NT2/D1 (cell line): ENCODE measurements around the gene ADGRG2.

Source experiments
- DNase-seq: peaks from one replicate; pipeline ENCODE4 v3.0.0-alpha.2; 2011; ENCODE audit warnings: low read depth, low spot score
- H3K27me3 ChIP-seq: 2 replicates; pipeline ENCODE4 v1.6.0; 2011; ENCODE audit warnings: mild to moderate bottlenecking; ENCODE audit not compliant: insufficient read length, insufficient read depth
- H3K36me3 ChIP-seq: 2 replicates; pipeline ENCODE4 v1.6.1; 2011; ENCODE audit warnings: mild to moderate bottlenecking, low read length, mixed read lengths; ENCODE audit not compliant: insufficient read depth, insufficient read length
- H3K4me1 ChIP-seq: 2 replicates; pipeline ENCODE4 v1.5.1; 2011; ENCODE audit not compliant: insufficient read depth, insufficient read length
- H3K4me3 ChIP-seq: 2 replicates; pipeline ENCODE4 v1.5.1; 2011; ENCODE audit warnings: low read depth; ENCODE audit not compliant: insufficient read length
- H3K9ac ChIP-seq: 2 replicates; pipeline ENCODE4 v1.6.0; 2011; ENCODE audit warnings: low read depth; ENCODE audit not compliant: insufficient read length
- H3K9me3 ChIP-seq: 2 replicates; pipeline ENCODE4 v1.5.1; 2011; ENCODE audit warnings: mild to moderate bottlenecking, low read length; ENCODE audit not compliant: insufficient read depth
- SUZ12 ChIP-seq: IDR thresholded peaks from 2 replicates; pipeline ENCODE4 v1.6.1; 2011; ENCODE audit not compliant: insufficient read length, insufficient read depth; ENCODE audit errors: extremely low read depth
- YY1 ChIP-seq: IDR thresholded peaks from 2 replicates; pipeline ENCODE4 v1.6.1; 2011; ENCODE audit not compliant: insufficient read length, insufficient read depth
- ZNF274 ChIP-seq: IDR thresholded peaks from 2 replicates; pipeline ENCODE4 v1.6.1; 2011; ENCODE audit warnings: mild to moderate bottlenecking, low read depth, low read length

The ADGRG2 gene

GRCh38 chrX:19059067-19059466 is 63.2 kb downstream of the ADGRG2 start:
- TF ChIP-seq YY1: no peak
- TF ChIP-seq ZNF274: no peak
- TF ChIP-seq SUZ12: no peak

GRCh38 chrX:19057856-19058255 is 64.4 kb downstream of the ADGRG2 start:
- Histone ChIP-seq H3K4me1 (no peaks in the 10 kb centered on the region), H3K9ac (no peak overlapping the region), H3K4me3 (no peak overlapping the region), H3K27me3 (no peaks in the 10 kb centered on the region), H3K36me3 (no peaks in the 10 kb centered on the region), H3K9me3 (no peaks in the 10 kb centered on the region)
- no peak for DNase-seq
- TF ChIP-seq ZNF274 (no peak), SUZ12 (no peak), YY1 (no peak)

More at GRCh38 chrX:19059067-19059466, 63.2 kb downstream of the ADGRG2 start:
- Histone ChIP-seq H3K9ac (no peak overlapping the region), H3K27me3 (no peaks in the 10 kb centered on the region), H3K9me3 (no peaks in the 10 kb centered on the region), H3K36me3 (no peaks in the 10 kb centered on the region), H3K4me1 (no peaks in the 10 kb centered on the region), H3K4me3 (no peak overlapping the region)
- no peak for DNase-seq

GRCh38 chrX:19049110-19049509 is 73.2 kb downstream of the ADGRG2 start:
- no peak for DNase-seq
- TF ChIP-seq SUZ12: no peak
- TF ChIP-seq ZNF274: no peak
- TF ChIP-seq YY1: no peak
- Histone ChIP-seq H3K27me3 (no peaks in the 10 kb centered on the region), H3K9ac (no peak overlapping the region), H3K36me3 (no peaks in the 10 kb centered on the region), H3K4me1 (no peaks in the 10 kb centered on the region), H3K9me3 (no peaks in the 10 kb centered on the region), H3K4me3 (no peak overlapping the region)

GRCh38 chrX:19046343-19047215 is 75.7 kb downstream of the ADGRG2 start:
- Histone ChIP-seq H3K36me3 (no peaks in the 10 kb centered on the region), H3K9me3 (no peaks in the 10 kb centered on the region), H3K4me3 (no peak overlapping the region), H3K9ac (no peak overlapping the region), H3K4me1 (no peaks in the 10 kb centered on the region), H3K27me3 (no peaks in the 10 kb centered on the region)
- TF ChIP-seq ZNF274 (no peak), YY1 (no peak), SUZ12 (no peak)
- no peak for DNase-seq

GRCh38 chrX:19040373-19040772 is 81.9 kb downstream of the ADGRG2 start:
- Histone ChIP-seq H3K36me3 (no peaks in the 10 kb centered on the region), H3K4me3 (no peak overlapping the region), H3K27me3 (no peaks in the 10 kb centered on the region)

GRCh38 chrX:19034025-19034424 is 88.2 kb downstream of the ADGRG2 start:
- H3K9ac ChIP-seq: no peak overlapping the region
- no peak overlapping the region for H3K4me3 ChIP-seq
- no peaks in the 10 kb centered on the region for H3K36me3 ChIP-seq
- TF ChIP-seq SUZ12 (no peak), ZNF274 (no peak), YY1 (no peak)
- H3K9me3 ChIP-seq: 0 out of 2 replicates have a peak, but pooled peaks cover 7% of the 10 kb centered on the region
- no peaks in the 10 kb centered on the region for H3K4me1 ChIP-seq
- H3K27me3 ChIP-seq: no peaks in the 10 kb centered on the region
- no peak for DNase-seq

More at GRCh38 chrX:19040373-19040772, 81.9 kb downstream of the ADGRG2 start:
- DNase-seq: no peak
- TF ChIP-seq YY1 (no peak), ZNF274 (no peak), SUZ12 (no peak)
- Histone ChIP-seq H3K4me1 (no peaks in the 10 kb centered on the region), H3K9ac (no peak overlapping the region), H3K9me3 (no peaks in the 10 kb centered on the region)

- no peak for TF ChIP-seq SUZ12
- TF ChIP-seq YY1: no peak
- TF ChIP-seq ZNF274: no peak
- Histone ChIP-seq H3K36me3 (no peaks in the 10 kb centered on the region), H3K9ac (no peak overlapping the region)
Observed at GRCh38 chrX:19030805-19031204, 91.5 kb downstream of the ADGRG2 start.

More at GRCh38 chrX:19030805-19031204, 91.5 kb downstream of the ADGRG2 start:
- no peak overlapping the region for H3K4me3 ChIP-seq
- H3K9me3 ChIP-seq: 0 out of 2 replicates have a peak, but pooled peaks cover 7% of the 10 kb centered on the region
- DNase-seq: no peak
- no peaks in the 10 kb centered on the region for H3K27me3 ChIP-seq
- no peaks in the 10 kb centered on the region for H3K4me1 ChIP-seq
